Liver (tissue), 2 donors: ENCODE measurements around the gene STAT5B.
"Not testable (repeated sequence)": the region's sequence is repeated elsewhere in the genome, so short reads cannot be mapped to it uniquely, and the experiment has no call there.

Experiments used
- MAX ChIP-seq: IDR thresholded peaks from 2 replicates; pipeline ENCODE4 v1.6.1; 2016; ENCODE audit warnings: antibody characterized with exemption
- TF ChIP-seq, protein P1 (sequence below): fragments of 150-350 bp; IDR thresholded peaks from 2 replicates; pipeline ENCODE4 v1.5.1; 2017; ENCODE audit warnings: improper control_type of control experiment, low read depth, low read length; ENCODE audit not compliant: missing input control
- donor health status: healthy.

- TF ChIP-seq, protein P1, sequence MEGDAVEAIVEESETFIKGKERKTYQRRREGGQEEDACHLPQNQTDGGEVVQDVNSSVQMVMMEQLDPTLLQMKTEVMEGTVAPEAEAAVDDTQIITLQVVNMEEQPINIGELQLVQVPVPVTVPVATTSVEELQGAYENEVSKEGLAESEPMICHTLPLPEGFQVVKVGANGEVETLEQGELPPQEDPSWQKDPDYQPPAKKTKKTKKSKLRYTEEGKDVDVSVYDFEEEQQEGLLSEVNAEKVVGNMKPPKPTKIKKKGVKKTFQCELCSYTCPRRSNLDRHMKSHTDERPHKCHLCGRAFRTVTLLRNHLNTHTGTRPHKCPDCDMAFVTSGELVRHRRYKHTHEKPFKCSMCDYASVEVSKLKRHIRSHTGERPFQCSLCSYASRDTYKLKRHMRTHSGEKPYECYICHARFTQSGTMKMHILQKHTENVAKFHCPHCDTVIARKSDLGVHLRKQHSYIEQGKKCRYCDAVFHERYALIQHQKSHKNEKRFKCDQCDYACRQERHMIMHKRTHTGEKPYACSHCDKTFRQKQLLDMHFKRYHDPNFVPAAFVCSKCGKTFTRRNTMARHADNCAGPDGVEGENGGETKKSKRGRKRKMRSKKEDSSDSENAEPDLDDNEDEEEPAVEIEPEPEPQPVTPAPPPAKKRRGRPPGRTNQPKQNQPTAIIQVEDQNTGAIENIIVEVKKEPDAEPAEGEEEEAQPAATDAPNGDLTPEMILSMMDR, result not testable (repeated sequence)
- TF ChIP-seq MAX, result not testable (repeated sequence)
Observed at GRCh38 chr17:42219280-42219679, 56.9 kb downstream of the STAT5B start.
